ENCODE results near the gene POFUT1.

DNA sequence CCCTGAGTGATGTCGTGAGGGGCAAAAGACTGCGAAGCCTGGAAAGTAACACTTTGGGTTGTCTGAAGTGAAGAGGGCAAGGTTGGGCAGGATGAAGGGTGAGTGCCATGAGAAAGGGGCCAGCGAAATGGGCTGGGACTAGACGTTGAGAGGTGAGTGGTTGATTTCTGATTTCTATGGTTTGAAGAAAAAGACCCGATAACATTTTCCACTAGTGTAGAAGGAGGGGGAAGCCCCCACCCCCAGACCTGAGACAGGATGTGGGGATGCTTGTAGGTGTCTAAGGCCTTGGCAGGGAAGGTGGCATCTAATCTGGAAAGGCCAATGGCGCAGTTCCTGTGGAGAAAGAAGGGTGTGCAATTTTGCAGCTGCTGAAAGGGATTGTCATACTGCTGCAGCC lies 44.5 kb downstream of the POFUT1 start:
- TF ChIP-seq POLR2A (IDR thresholded peaks at IDR 0.05; ENCODE audit: low read depth, low read length), result no peak
- no peak for TF ChIP-seq TAF1 (IDR thresholded peaks at IDR 0.05; ENCODE audit: low read depth, low read length)
- no peak for TF ChIP-seq POLR2AphosphoS5 (IDR thresholded peaks at IDR 0.05; ENCODE audit: low read depth, low read length)
- peak; percentile 29; the same call in 1 of the 2 replicates for TF ChIP-seq SPI1 (IDR thresholded peaks at IDR 0.05; ENCODE audit: low read depth, low read length)
- TF ChIP-seq PAX5 (IDR thresholded peaks at IDR 0.05; ENCODE audit: insufficient read depth, low read length, severe bottlenecking), result no peak
